GM21529 (cell line): Measurements from ENCODE around the gene IGSF9.

Experiments
- ATAC-seq: cut with Tn5 transposase; IDR thresholded peaks from one replicate; pipeline ENCODE4 v1.9.1; 2021; ENCODE audit not compliant: unreplicated experiment

IGSF9 gene

DNA sequence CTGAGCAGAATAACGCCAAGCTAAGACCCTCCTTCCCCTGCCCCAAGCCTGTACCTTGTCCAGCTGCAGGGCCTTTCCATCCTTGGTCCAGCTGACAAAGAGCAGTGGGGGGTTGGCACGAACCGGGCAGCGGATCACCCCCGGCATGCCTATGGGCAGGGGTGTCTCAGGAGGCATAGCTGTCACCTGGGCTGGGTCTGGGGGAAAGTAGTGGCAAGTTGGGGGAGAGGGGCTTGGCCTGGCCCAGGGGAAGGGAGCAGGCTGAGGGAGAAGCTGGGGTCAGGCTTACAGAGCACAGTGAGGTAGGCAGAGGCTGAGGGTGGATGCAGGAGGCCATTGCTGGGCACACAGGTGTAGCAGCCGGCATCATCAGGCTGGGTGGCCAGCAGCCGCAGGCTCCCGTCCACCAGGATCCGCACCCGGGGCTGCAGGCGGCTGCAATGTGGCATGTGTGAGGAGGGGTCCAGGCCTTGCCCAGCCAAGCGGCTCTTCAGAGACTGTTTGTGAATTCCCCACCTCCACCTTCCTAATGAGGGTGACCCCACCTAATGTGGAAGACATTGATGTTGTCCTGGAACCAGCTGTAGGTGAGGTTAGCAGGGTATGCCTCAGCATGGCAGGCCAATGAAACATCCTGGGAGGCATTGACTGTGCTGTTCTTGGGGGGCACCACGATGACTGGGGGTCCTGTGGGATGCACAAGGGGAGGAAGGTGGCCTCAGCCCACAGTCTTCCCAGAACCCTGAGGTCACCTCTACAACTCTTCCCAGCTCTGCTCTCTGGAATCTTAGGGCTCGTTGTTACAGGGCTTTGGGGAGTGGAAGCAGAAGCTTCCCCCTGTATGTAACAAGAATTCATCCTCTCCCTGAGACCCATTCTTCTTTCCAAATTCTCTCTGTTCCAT is 11.0 kb downstream of the IGSF9 start:
- no peak for ATAC-seq

DNA sequence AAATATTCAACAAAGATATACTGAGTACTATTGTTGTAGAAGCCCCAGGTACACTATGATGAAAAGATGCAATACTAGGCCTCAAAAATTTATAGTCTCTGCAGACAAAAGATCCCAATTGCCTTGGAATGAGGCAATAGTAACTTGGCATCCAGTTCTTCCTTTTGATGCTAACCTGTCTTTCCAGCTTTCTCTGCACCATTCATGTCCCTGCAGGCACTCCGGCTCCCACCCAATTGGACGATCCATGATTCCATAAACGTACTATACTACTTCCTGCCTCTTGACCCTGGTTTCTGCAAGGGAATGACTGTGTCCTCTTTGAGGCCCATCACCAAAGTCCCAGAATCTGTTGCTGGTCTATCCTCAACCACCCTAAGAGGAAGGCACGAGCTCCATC is 12.1 kb downstream of the IGSF9 start:
- ATAC-seq = no peak

DNA sequence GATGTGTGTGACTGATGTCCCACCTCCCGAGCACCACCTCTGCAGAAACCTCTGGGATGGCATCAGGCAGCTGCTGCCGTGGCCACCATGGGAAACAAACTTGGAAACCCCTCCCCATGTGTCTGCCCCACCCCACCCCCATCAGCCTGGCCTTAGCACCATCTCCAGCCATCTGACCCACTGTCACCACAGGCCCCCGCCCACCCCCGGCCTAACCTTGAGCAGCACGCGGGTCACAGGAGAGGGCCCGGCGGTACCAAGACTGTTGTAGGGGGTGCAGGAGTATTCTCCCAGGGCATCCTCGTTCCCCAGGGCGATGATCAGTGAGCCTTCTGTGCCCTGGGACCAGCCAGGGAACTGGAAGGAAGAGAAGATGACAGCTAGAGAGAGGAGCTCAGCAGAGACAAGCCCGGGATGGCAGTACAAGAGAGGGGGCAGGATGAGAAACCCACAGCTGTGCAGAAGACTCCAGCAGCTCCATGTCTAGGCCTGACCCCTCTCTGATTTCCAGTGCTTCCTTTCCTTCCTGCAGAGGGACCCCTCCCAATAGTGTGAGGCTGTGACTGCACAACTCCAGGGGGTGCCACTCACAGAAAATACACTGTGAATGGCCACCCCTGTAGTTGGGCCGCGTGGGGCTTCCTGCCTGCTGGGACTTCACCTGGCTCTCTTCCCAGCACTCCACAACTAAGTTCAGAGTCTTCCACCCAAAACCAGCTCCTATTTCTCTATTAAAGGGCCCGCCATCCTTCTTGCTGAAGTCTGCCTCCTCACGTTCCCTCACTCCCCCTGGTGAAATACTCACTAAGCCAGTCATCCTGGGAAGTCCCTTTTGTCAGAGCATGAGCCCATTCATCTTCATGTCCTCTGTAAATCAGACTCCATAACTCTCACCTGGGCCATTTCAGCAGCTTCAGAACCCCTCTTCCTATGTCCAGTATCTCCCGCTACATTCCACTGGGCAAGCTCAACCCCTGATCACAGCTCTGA is 12.8 kb downstream of the IGSF9 start:
- no peak for ATAC-seq

DNA sequence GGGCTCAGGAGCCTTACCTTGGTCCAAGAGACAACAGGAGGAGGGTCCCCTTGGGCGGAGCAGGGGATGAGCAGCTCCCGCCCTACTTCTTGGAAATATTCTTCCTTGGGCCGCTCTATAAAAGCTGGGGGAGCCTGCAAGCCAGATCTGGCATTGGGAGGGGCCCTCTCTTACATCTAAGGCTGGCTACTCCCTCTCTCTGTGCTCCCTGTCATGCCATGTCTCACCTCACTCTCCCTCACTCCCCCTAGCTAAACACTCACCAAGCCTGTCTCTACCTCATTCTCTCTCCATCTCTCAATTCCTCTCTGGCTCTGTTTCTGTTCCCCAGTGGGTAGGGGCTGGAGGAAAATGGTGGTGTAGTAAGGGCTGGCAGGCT is 13.6 kb downstream of the IGSF9 start:
- no peak for ATAC-seq

DNA sequence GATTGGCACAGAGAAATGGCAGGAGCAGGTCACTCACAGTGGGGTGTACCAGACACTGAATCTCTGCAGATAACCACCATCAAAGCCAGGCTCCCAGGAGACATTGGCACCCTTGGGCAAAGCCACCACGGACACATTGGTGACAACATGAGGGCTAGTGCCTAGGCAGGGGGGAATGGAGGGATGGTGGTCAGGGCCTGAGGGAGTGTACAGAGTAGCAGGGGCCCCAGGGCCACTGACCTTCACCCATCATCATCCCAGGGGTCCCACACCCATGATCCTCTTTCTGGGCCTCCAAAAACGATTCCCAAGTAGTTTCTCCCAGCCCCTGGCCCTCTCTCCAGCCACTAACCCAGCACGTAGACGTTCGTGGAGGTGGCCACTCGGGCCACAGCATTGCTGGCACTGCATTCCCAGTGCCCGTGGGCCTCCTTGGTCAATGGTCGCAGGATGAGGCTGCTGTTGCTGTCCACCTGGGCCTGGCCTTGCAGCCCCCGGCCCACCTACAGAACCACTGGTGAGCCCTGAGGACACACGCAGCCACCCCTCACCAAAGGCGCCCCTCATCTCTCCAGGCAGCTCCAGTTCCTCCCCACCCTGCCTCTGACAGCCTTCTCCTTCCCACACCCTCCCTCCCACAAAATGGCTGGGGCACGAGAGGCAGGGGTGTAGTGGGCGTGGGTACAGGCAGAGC is 14.2 kb downstream of the IGSF9 start:
- no peak for ATAC-seq

DNA sequence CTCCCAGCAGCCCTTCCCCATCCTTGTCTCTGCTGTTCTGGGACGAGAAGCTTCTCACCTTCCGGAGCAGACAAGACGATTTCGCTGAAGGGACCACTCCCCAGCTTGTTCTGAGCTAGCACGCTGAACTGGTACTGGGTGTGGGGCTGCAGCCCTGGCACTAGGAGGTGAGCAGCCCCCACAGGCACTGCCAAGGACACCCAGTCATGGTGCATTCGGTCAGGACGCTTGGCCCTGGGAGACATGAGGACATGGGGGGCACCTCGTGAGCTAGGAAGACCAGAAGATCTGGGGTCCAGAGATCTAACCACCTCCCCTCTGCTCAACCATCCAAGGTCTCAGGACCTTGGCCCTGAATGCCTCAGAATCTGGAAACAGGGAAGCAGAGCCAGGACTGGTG is 14.8 kb downstream of the IGSF9 start:
- ATAC-seq = no peak

DNA sequence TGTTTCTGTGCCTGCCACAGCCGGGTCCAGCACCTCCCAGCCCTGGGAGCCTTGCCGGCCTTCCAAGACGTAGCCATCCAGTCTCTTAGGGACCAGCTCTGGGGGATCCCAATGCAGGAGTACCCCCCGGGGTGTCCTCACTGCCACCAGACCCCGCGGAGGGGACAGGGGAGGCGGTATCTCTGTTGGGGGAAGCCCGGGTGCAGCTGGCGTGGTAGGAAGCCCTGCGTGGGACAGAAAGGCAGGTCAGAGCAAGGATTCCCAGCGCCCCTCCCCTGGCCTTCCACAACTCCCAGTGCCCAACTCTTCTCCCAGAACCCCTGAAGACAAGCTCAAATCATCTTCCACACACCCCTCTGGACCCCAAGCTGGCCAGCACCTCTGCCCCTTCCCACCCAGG is 15.2 kb downstream of the IGSF9 start:
- ATAC-seq = no peak

DNA sequence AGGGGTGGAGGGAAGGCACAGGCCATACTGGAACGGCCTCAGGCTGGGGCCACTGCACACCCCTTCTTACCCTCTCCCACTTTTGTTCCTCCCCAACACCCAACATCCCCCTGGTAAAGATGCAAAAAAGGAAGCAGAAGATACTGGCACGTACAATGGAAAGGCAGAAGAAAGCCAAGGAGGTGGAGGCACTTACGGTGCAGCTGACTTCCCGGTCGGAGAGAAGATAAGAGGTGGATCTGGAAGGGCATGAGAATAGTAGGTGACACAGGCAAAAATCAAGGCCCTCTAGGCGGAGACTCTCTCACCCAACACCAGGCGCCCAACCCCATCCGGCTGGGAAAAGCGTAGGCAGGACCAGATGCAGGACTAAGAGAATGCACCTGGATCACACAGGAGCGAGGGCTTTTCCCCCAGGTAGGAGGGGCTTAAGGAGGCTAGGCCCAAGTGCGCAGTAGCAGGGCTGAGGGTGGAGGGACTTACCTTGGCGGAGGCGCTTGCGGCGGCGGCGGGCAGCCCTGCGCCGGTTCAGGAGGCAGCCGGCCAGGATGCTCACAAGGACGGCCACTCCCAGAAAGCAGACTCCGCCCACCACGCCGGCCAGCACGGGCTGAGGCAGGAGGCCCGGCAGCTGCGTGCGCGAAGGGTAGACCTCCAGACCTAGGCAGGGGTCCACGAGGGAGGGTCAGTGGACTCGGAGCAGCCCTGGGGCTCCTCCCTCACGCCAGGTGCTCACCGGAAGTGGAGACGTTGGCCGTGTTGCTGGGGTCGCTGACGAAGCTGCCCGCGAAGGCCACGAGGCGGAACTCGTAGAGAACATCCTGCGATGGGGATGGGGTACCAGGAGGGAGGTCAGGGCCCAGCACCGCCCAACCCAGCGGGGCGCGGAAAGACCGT is 16.0 kb downstream of the IGSF9 start:
- ATAC-seq = no peak

DNA sequence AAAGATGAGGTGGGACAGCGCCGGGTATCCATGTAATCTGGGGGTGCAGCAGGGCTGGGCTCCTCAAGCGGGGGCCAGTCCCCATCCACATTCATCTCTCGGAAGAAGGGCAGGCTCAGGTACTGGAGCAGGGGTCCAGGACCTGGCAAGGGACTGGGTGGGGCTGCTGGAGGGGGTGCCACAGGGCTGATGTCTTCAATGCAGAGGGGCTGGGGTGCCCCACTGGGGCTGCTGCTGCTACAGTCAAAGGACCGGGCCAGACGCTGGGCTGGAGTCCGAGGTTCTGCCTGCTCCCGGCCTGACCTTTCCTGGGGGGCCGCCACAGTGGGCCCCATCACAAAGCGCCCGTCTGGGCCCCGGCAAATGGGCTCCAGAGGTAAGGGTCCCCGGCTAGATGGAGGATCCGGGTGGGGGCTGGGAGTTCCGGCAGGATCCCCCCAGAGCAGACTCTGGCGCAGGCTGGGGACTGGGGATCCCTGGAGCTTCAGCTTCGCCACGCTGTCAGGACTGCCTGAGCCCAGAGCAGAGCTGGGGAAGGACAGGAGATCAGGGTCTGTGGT is 16.8 kb downstream of the IGSF9 start:
- no peak for ATAC-seq

DNA sequence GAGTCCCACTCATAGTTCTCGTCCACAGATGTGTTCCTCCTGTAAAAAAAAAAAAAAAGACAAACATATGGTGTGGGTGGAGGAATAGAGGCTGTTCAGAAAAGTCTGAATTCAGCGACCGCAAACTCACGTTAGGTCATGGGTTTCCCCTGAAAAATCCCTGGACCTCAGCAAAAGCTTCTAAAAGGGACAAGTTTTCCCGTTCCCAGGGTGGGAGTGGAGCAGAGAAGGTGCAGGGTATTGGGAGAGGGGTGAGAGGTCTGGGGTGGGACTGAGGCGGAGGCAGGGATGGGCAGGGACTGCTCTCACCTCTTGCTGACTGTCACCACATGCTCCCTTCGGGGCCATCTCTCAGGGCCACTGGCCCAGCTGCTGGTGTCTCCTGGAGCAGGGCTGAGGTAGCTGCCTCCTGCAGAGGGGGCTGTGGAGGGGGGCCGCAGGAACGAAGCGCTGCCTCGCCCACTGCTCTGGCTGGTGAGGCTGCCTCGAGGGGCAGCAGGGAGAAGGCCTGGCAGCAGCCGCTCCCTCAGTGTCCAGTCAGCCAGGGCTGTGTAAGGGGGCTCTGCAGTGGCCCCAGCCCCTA is 17.5 kb downstream of the IGSF9 start:
- no peak for ATAC-seq

DNA sequence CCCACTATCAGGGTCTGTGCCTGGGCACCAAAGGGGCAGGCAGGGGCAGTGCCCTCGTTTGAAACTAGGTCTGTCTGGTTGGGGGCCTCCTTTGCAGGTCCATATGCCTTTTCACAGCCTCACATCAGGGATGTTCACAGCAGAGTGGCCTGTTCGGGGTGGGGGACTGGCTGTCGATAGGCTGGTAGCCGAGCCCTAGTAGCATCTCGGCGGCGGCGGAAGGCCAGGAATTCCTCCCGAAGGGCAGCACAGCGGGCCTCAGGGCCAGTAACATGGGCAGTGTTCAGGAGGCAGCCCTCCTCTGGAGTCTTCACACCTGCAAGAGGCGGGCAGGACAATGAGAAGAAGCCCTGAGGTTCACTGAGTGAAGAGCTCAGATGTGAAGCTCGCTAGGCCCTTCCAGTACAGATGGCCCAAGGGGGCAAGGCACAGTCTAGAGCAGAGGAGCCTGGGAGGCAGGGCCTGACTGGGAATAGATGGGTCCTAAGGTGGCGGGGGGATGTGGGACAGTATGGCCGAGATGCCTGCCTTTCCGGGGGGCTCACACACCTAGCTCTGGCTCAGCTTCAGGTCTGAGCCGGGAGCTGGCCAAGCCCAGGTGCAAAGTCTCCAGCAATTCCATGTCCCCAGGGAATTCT is 18.1 kb downstream of the IGSF9 start:
- no peak for ATAC-seq

DNA sequence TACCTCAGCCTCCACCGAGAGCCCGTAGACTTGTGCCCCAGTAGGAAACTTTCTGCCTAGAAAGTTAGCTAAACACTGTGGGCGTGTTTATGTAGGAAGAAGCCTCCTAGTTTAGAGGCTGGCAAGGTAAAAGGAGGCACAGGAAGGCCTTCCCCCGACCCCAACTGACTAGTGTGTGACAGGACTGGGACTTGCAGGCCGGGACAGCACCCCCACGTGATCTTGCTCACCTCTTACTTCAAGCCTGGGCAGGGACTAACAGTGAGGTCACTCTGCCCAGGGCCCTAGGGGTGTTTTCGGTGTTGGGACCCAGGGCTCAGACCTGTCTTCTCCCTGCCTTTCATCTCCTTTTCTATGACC is 19.7 kb downstream of the IGSF9 start:
- ATAC-seq = peak; percentile 3

DNA sequence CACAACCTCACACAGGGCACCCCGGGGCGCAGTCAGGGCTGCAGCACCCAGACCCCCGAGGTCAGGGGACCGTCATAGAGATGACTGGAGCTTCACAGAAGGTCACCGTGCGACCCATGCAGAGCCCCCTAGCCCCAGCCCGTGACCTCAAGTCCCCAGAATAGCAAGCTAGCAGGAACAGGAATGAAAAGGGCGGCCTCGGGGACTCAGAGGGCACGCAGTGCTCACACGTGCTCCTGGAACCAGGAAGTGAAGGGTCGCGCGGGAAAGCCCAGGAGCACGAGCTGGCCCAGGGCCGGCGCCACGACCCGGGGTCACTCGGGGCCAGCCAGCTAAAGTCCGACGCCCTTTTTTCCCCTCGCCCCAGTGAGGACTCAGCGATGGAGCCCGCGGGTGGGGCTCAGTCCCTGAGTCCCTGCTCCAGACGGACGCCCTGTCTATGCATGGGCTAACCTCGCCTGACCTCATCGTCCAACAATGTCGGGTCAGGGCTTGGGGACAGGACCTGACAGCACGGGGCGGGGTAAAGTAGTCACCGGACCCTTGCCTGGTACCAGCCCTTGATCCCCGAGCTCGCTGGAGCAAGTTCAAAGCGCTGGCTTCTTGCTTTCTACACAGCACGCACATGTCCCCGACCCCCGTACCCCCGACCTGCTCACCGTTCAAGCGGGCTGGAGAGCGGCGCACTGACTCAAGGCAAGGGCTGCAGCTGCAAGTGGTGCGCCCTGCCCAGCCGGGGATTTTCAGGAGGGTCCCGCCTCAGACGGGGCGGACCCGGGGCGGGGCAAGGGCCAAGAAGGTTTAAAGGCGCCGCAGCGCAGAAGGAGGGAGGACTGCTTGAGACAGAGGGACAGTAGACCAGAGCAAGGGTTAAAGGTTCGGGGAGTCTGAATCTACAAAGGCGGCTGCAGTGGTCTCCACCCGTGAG is 20.4 kb downstream of the IGSF9 start, which contains the start of gene TAGLN2:
TAGLN2 (minus strand) TSS at position 717 of the 928 bp plus-strand sequence. CDS start 4,998 bp downstream, outside the sequence.
- peak; percentile 52 for ATAC-seq

DNA sequence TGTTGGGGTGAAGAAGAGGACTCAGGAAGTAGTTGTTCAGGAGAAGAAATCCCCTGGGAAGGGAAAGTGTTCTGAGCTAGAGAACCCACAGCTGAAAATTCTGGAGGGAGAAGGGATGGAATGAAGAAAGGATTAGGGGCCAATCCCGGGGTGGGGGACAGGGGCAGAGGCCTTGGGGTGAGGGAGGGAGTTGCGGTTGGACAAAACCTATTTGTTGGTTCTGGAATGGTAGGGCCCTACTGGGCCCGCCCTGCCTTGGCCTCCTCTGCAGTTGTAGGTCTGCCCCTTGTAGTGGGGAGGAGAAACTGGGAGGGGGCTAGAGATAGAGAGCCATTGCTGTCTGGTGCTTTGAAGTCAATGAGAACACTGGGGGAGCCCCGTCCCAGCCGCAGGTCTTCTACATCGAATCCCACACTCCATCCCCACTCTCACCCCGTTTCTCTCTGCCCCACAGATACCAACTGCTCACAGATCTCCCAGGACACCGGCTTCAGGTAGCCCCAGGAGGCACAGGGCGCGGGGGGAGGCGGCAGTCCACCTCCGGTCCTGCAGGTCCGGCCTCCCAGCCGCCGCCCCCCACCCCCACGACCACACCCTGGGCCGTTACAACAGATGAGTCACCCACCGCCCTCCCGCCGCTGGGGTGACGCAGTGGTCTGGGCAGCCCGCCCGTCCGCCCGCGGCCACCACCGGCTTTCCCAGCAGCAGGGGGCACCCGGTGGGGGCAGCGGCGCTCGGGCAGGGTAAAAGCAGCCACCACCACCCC is 21.2 kb downstream of the IGSF9 start:
- no peak for ATAC-seq

DNA sequence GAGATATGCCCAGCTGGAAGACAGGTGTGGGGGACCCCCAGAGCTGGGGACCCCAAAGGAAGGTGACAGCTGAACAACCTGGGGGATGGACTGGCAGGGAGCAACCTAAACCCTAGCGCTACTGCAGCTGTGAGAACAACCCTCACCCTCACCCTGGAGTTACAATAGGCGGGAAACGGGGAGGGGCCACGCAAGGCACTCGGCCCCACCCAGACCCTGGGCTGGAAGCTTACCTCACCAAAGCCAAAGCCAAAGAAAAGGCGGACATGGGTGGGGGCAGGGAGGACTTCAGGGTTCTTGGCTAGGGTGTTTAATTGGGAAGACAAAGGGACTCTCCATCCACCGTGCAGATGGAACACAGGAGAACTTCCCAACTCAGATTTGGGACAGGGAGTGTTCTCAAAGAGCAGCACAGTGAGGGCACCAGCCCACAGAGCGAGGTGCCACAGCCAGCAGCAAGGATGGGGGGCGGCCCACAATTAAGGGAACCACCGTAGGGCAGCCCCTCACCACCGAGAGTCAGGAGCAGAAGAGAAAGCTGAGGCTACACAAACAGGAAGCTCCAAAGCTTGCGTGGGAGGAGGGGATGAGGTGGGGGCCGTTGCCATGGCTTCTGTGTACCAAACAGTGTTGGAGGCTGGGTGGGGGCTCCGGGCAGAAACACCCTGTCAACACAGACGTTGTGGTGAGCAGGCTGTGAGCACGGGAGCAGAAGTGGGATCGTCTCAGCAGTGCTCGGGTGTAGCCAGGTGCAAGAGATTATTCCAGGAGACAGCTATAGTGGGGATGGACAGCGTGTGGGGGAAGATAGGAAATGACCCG is 22.0 kb downstream of the IGSF9 start:
- ATAC-seq = peak; percentile 35

DNA sequence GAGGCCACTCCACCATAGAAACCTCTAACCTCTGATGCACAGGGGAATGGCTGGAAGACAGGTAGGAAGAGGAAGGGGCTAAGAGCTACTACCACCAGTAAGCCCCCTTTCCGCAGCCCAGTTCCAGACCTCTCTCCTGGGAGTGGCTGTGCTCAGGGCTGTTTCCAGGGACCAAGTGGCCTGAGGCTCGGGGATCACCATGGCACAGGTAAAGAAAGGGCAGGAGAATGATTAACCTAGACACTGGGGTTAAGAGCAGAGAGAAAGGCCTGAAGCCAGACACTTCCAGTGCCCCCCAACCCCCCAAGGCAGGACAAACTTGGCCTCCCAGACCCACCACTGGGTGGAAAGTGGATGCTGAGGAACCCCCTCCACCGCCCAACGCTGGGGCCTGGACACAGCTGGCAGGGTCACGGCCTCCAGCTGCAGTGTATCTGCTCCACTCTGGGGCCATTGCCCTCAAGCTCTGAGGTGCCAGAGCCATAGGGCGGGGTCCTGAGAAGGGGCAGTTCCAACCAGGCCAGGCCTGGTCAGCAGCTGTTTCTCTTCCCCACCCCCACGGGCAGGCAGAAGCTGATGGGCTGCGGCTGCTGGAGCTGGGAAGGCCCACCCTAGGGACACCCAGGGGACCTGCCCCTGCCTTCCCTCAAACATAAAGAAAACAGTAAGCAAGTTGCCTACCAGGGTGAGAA is 22.8 kb downstream of the IGSF9 start:
- ATAC-seq = no peak
